NCI-H128 (cell line): ENCODE results near the gene PIGK.

Experiments
- DNase-seq: peaks from one replicate; lab custom pipeline; 2025; ENCODE audit not compliant: unreplicated experiment; lab: John Stamatoyannopoulos, UW

Gene PIGK

DNA sequence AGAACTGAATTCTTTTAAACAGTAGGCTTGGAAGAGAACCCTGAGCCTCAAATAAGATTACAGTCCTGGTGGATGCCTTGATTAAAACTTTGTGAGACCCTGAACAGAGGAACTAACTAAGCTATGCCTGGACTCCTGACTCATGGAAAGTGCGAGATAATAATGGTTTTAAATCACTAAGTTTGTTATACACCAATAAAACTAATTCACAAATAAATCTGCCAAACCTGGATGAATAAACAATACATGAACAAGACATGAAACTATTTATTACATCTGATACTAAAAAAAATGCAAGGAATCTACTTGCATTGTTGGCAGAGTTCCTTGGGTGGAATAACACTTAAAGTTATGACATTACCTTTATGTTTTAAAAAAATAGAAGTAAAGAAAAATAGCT is 118.4 kb downstream of the PIGK start:
- DNase-seq = no peak

DNA sequence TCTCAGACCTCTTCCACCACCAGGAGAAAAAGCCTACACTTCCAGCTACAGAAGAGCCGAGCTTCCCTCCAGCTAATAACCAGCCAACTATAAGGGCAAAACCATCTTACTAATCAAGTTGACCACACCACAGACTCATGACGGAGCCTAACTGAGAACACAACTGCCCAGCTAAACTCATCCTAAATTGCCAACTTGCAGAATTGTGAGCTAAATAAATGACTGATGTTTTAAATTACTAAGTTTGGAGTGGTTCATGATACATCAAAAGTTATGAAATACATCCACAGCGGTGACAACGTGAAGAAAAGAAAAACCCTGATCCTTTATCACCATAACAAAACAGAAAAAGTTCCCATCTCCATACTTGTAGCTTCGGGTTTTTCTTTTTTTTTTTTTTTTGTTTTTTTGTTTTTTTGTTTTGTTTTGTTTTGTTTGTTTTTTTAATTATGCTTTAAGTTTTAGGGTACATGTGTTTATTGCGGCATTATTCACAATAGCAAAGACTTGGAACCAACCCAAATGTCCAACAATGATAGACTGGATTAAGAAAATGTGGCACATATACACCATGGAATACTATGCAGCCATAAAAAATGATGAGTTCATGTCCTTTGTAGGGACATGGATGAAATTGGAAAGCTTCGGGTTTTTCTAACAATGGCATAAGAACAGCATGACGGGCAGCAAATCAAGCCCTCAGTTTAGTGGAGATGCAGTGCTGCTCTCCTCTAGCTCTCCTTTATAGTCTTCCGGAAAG is 122.6 kb downstream of the PIGK start:
- DNase-seq = no peak

DNA sequence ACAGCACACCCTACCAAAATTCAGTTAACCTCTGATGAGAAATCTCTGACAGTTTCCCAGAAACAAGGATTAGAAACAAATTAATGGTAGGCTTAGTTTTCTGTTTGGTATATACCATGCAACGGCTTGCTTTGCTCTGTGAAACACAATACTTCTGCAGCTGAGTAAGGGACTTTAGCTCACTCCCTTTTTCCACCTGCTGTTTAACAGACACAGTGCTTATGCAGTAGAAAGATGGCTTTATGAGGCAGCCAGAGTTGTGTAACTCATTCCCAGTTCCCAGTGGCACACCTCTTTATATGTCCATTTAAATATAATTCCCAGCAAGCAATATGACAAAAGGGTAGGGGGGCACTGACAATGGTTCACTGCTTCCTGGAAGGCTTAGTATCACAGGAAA is 124.0 kb downstream of the PIGK start:
- no peak for DNase-seq

DNA sequence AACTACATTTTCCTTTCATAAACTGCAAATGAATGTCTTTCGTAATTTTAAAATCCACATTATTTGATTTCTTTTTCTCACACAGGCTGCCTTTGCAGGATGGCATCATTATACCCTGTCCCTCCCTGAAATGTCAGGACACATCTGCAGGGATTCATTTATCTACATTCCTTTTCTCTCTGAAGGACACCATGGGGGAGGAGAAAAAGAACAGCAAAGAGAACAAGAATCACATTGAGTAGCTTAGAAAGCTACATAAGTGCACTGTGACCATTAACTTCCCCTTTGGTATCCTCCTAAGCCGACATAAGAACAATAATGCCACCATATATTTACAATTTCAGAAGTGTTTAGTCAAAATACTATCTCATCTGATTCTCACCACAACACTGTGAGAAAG is 129.5 kb downstream of the PIGK start:
- no peak for DNase-seq

DNA sequence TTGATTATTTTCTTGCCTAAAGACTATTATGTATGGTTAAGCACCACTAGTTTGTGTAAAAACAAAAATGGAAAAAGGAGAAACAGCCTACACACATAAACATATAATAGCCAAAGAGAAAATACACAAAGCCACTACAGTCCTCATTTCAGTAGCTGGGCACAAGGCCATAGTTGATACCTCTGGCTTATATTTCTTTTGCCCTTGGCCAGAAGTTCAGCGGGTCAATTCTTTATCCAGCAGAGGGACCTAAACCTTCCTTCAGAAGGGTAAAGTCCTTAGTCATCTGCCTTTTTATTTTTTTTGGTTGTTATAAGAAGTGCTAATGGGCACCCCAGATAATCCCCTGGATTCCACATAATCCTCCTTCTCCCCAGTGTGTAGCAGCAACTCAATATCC is 134.1 kb downstream of the PIGK start:
- DNase-seq = no peak

DNA sequence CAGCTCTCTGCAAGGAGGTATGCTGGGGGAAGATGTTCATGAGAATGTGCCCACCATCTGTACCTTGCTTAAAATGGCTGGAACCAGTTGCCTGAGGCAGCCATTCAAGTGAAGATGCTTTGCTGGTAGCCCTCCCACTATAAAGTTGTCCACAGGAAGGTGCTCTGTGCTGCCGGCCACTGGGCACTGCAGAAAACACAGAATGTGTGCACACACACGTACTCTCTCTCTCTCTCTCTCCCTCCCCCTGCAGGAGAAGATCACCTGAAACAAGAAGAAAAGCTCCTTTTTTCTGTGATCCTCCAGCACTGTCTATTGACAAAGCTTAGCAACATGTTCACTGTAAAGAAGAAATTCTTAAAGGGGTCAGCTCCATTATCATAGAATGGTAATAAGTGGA is 134.8 kb downstream of the PIGK start:
- no peak for DNase-seq

DNA sequence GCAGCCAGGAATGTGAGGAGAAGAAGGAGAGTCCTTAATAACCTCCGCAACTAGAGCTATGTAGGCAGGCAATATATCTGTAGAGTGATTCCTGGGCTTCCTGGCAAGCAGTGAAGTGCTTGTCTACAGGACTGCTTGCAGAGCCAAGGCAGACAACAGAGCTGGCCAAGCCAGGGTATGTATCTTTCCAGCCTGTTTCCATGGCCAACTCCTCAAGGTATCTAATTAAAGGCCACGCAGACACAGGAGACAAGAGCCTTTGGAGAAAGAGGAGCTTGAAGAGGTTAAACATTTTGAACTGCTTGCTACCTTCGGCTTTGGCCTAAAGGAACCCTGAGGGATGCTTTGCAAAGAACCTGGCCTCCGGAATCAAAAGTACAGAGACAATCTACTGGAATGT is 137.4 kb downstream of the PIGK start:
- DNase-seq = no peak

DNA sequence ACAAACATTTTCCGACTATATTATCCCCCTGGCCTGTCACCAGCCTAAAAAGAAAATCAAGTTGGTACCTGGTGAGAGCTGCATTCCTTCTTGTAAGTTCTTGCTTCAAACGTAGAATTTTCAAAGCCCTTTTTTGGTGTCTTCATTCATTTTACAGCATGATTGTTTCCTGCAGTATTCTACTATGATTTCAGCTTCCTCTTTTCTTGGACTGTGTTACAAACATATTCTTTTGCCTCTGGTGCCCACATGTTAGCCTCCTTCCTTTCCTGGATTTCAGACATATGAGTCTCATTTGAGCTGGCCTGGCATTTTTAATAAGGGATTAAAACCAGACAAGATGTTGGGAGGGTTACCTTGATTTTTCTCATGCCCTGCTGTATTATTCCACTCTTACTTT is 142.5 kb downstream of the PIGK start:
- DNase-seq = no peak

DNA sequence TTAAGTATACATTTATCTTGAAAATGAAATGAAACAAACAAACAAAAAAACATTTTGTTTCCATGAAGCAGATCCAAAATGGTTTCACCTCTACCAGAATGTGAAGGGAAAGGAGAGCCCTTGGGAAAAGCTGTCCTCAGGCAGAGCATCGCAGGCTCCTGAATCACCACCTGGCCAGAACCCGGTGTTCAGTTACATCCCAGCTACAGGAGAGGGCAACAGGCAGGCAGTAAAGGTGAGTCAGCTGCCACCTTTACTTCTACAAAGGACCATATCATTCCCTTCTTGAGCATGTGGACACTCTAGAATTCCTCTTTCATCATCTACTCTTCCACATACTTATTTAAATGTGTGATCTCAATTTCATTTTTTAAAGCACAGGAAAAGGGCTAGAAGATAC is 151.2 kb downstream of the PIGK start:
- DNase-seq = no peak

DNA sequence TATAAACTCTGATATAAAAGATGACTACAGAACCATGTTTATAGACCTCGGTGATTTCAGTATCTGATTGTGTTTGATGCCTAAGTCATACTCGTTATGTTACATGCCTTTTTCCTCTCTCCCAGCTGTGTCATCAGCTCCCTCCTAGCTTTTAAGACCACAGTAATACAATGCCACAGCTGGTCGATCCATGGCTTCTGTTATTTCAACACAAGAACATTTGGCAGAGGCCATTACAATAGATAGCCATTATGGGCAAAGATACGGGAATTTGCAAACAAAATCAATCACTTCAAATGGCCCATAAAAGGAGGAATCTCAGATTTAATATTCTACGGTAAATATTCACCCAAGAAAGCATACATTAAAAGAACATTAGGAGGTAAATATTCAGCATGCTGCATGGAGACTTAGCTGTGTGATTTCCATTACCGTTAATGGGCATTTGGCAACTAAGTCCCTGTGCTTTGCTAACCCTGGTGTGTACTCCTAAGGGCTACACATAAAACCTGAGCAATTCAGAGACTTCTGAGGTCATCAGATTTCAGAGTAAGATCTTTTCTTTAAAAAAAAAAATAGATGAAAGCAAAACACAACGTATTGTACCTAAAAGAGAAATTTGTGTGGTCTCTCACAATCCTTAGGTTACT is 153.4 kb downstream of the PIGK start:
- no peak for DNase-seq

DNA sequence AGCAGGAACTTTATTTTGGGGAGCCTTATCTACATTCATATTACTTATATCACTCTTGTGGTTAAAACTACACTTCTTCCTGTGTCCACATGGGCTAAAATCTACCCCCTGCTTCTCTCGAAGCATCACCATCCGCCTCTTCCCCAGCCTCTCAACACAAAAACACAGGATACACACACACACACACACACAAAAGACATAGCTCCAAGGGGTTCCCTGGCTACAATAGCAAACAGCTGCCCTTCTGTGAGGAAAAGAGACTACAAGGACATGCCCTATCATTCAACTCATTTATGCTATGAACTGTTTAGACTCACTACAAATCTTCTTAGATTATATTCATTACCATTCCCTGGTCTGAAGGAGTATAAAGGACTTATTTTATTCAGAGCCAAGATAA is 155.0 kb downstream of the PIGK start:
- no peak for DNase-seq

DNA sequence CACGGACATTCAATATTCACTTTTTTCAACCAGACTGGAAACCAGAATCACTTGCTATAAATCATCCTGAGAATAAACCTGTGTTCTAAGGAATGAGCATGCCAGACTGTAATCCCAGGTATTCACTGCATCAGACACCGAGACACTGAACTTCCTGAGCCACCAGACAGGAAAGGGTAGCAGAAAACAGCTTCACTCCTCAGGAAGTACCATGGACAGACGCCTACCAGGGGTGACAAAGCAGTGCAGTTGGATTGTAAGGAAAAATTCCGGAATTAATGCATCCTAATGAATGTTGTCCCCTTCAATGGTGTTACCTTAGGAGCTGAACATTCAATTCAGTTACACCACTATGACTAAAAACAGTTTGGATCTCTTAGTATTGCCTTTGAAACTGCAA is 156.1 kb downstream of the PIGK start:
- no peak for DNase-seq

DNA sequence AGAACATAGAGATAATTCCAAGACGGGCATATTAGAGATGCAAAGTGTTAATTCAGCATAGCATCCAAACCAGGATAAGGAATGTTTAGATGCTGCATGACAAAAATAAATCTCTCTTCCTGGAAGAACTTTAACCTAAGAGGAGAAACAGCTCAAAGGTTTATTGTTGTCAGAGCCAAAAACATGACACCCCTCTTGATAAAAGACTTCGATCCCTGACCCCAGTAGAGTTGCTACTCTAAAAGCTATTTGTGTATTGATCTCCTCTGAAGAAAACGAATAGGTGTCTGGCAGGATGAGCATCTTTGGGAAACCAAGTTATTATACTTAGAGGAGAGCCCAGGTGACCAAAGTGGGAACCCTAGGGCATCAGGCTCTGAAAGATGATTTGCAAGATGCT is 158.1 kb downstream of the PIGK start:
- no peak for DNase-seq

DNA sequence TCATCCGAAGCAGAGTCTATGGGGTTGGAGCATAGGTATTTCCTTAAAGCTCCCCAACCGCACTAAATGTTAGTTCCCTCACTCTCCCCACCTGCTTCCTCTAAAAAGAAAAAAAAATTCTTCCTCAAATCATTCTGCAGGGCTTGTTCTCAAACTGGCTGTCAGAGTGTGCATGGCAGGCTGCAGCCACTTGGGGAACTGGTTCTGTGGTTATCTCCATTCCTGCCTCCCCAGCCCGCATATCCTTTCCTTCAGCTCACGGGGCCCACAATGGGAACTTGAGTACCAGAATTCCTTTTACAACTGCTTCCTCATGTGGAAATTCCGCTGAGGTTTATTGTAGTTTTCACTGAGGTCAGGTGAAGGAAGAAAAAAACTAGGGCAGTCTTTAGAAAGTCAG is 159.2 kb downstream of the PIGK start:
- no peak for DNase-seq

DNA sequence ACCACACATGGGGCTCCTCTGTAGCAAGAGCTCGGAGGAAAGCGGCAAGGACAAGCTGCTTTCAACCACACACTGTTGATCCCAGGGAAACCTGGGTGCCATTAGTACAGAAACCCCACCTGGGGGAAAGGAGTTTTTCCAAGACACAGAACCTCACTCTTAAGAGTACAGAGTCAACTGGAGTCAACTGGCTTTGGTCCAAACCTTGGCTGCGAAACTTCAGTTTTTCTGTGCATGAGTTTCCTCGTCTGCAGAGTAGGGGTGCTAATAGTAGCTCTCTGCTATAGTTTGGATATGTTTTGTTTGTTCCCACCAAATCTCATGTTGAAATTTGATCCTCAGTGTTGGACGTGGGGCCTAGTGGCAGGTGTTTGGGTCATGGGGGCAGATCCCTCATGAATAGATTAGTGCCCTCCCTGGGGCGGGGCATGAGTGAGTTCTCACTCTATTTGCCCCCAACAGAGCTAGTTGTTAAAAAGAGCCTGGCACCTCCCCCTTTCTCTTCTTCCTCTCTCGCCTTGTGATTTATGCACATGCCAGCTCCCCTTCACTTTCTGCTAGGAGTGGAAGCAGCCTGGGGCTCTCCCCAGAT is 161.1 kb downstream of the PIGK start:
- no peak for DNase-seq

DNA sequence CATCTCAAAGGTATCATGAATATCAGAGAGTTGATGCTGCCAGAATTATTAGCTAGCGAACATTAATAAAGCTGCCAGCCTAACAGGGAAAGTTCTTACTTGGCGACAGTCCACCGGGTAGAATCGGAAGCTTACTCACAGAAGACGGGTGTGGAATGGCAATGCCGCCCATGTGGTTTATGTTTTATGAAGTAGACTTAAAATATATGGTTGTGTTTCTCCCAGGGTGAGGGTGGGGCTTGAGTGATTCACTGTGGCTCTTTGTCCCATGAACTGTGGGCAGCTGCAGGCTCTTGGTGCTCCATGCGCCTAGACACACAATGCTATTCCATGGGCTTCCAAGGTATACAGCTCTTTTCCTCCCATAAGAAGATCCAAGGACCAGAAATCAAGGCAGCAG is 162.7 kb downstream of the PIGK start:
- DNase-seq = no peak

DNA sequence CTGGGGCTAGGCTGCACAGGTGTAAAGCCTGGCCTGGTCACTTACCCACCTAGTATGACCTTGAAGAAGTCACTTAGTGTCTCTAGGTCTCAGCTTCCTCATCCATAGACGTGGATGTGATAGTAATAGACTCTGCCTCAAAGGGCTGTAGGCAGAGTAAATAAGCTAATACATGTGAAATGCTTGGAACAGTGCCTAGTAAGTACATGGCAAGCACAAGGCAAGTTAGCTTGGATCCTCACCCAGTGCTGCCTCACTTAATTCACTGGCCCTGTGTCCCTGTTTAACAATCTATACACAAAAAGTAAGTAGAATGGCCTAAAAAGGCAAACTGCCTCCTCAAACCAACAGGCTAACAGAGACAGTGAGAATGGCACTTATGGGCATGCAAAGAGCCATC is 167.8 kb downstream of the PIGK start:
- no peak for DNase-seq

DNA sequence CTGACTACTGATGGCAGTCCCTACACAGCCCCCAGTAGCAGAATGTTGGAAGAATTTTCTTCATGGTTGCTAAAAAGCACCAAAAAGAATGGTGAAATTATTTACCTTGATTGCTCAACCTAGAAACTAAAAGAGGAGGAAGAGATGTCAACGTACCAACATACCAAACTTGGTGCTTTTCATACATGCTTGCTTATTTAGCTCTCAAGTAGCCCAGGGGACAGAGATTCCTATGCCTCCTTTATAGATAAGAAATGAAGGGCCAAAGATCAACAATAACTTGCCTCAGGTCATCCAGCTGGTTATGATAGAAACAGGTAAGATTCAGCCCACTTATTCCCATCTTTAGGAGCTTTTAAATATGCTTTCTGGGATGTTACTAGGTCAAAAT is 170.6 kb downstream of the PIGK start:
- no peak for DNase-seq

DNA sequence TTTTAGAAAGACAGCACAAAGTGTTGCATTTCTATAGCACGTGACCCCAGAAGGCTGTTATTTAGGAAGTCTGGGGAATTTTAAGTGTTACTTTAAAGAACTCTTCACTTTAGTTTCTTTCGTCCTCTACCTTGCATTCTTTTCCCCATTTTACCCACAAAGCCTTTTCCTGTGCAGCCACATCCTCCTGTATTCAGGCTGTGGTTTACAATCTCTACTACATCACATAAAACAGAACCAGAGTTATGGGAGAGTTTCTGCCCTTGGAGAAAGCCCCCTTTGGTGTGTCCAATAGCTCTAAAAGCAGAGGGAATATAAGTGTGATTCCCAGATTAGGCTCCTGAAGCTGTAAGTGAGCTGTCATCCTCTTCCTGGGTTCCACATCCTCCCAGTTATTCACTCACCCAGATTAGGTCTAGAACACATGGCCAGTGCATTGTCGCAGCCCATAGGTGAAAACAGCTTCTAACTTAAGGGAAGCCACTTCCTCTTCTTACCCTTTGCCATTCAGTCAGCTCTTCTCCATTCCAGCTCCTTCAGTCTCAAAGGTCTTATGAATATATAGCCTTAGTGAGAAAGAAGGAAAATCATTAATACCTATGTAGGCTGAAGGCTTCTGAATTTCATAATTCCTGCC is 171.1 kb downstream of the PIGK start:
- no peak for DNase-seq

DNA sequence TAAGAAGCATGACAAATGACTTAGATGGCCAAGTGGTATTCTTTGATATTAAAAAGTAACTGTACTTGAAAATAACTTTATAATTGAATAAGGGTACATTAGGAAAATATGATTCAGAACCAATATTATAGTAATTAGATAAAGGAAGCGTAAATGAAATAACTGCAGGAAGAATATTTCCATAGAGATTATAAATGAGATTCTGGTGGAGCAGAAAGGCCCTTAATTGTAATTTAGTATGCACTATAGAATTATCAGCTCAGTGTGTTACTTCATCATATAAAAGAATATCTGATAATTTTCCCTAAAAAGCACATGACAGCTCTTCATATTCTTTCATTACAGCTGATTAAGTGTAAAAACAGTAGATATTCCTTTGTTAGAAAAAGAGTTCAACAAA is 171.7 kb downstream of the PIGK start:
- DNase-seq = no peak

DNA sequence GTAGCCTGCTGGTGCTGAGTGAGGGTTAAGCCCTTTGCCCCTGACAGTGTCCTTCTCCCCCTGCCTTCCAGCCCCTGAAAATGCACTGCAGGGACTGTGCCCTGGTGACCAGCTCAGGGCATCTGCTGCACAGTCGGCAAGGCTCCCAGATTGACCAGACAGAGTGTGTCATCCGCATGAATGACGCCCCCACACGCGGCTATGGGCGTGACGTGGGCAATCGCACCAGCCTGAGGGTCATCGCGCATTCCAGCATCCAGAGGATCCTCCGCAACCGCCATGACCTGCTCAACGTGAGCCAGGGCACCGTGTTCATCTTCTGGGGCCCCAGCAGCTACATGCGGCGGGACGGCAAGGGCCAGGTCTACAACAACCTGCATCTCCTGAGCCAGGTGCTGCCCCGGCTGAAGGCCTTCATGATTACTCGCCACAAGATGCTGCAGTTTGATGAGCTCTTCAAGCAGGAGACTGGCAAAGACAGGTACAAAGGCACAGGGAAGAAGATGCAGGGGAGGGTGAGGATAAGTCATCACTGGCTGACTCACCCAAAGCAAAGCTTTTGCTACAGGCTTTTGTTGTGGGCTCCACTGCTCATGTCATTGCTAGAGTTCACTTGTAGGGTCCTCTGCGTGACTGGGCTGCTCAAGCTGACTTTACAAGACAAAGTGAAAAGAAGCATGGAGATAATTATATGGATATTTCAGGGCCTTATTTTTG is 174.9 kb downstream of the PIGK start:
- no peak for DNase-seq

DNA sequence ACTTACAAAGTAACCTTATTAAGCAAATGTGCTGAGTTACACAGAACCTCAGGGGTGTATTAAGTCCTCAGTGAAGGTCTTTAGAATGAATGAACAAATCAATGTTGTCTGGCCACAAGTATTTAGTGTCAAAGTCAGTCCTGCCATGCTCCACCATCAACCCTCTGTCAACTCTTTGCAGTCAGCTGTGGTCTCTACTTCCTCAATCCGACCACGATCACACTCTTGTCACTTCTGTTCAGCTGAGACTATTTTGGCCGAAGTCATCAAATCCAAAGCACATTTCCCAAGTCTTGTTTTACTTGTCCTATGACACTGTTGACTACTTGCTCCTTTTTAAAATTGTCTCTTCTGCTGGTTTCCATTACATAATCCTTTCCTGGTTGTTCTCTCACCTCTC is 178.4 kb downstream of the PIGK start:
- DNase-seq = no peak
